ENCODE measurements around the gene CACNA2D4. TPM values are rescaled to one million over a fixed set of nuclear protein-coding genes. Genes with fewer than 3 reads are reported as not detected.

The CACNA2D4 gene
- total RNA-seq, 1 donor from 2014 or later: 0.58 TPM

DNA sequence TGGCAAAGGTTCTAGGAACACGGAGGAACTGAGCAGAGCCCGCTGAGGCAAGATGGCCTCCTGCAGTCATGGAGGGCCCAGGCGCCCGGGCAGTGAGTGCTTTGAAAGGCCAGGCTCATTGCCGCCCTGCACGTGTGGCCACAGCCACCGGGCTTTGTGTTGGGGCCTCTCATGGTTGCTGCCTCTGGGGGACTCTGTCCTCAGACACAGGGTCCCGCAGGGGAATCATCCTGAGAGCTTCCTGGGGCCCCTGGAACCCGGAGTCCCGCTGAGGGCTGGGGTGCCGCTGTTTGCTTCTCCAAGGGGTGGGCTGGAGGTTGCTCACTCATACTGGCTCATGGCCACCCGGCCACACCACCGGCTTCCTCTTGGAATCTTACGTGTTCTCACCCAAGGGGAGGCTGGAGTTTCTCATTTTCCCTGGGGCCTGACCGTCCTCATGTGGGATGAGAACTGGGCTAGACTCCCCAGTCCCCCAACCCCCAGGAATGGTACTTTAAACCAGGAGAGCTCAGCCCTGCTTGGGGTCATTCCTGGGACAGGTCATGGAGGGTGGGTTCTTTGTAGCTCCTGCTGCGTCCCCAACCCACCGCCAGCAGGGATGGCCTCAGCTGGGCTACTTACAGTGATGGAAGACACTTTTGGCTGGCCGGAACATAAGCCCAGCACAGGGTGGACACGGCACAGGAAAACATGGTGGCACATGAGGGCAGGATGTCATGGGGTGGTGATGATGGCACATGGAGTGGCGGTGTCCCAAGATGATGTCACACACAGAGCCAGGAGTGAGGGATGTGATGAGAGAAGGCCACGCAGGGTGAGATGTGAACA lies 119.2 kb downstream of the CACNA2D4 start:
- no peak for TF ChIP-seq CTCF (IDR thresholded peaks at IDR 0.05; ENCODE audit: insufficient read depth, low read length, poor library complexity, severe bottlenecking)
- Histone ChIP-seq H3K36me3 (ENCODE audit: control insufficient read depth, insufficient read depth, low read length) (no peaks in the 10 kb centered on the region), H3K4me3 (ENCODE audit: low read depth, low read length) (no peak overlapping the region), H3K27me3 (ENCODE audit: control insufficient read depth, insufficient read depth, low read length) (peaks cover 8% of the 10 kb centered on the region)
- DNase-seq (ENCODE audit: low read depth): no peak

DNA sequence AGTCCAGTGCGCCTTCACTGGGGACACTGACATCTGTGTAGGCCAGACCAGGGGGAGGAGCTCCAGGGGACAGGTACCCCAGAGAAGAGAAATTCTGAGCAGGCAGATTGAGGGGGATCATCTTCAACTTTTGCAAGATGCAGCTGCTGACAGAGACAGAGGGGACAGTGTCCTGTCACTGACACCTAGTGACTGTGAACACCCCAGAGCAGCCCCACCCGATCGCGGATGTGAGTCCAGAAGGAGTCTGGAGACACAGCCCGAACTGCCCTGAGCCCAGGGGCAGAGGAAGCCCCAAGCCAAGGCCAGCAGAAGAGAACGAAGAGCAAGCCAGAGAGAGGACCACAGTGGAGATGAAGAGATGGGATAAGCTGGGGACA lies 119.8 kb downstream of the CACNA2D4 start:
- no peak for TF ChIP-seq CTCF (IDR thresholded peaks at IDR 0.05; ENCODE audit: insufficient read depth, low read length, poor library complexity, severe bottlenecking)
- H3K4me3 ChIP-seq (ENCODE audit: low read depth, low read length): no peak overlapping the region
- no peaks in the 10 kb centered on the region for H3K36me3 ChIP-seq (ENCODE audit: control insufficient read depth, insufficient read depth, low read length)
- no peak for DNase-seq (ENCODE audit: low read depth)
- H3K27me3 ChIP-seq (ENCODE audit: control insufficient read depth, insufficient read depth, low read length): peaks cover 8% of the 10 kb centered on the region

GRCh38 chr12:1797991-1798640 lies 120.3 kb downstream of the CACNA2D4 start:
- no peak for TF ChIP-seq CTCF (IDR thresholded peaks at IDR 0.05; ENCODE audit: insufficient read depth, low read length, poor library complexity, severe bottlenecking)

GRCh38 chr12:1797011-1797901 lies 121.2 kb downstream of the CACNA2D4 start:
- Histone ChIP-seq H3K27me3 (ENCODE audit: control insufficient read depth, insufficient read depth, low read length) (peaks cover 8% of the 10 kb centered on the region), H3K4me3 (ENCODE audit: low read depth, low read length) (peak overlapping the region; percentile 30), H3K36me3 (ENCODE audit: control insufficient read depth, insufficient read depth, low read length) (no peaks in the 10 kb centered on the region)
- TF ChIP-seq CTCF (IDR thresholded peaks at IDR 0.05; ENCODE audit: insufficient read depth, low read length, poor library complexity, severe bottlenecking): no peak
- no peak for DNase-seq (ENCODE audit: low read depth)

More at GRCh38 chr12:1797991-1798640, 120.3 kb downstream of the CACNA2D4 start:
- no peak for DNase-seq (ENCODE audit: low read depth)
- Histone ChIP-seq H3K36me3 (ENCODE audit: control insufficient read depth, insufficient read depth, low read length) (no peaks in the 10 kb centered on the region), H3K27me3 (ENCODE audit: control insufficient read depth, insufficient read depth, low read length) (peaks cover 8% of the 10 kb centered on the region), H3K4me3 (ENCODE audit: low read depth, low read length) (no peak overlapping the region)

DNA sequence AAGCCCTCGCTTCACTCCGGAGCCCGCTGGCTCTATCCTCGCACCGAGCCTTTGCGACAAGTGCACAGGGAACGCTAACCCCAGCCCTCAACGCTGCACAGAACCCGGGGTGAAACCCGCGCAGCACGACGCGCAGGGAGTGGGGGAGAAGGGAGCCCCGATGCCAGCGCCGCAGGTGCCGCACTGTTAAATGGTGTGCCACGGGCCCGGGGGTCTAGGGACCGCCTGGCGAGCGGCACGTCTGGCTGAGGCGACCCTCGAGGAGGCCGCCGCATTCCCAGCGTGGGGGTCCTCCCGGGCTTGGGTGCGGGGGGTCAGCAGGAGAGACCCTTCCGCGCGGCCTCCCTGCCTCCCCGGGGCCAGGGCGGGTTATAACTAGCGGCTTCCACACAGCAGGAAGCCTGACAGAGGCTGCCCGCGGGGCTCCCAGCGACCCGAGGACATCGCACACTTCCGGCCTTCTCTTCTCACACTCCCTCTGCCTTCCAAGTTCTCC lies 121.9 kb downstream of the CACNA2D4 start:
- DNase-seq (ENCODE audit: low read depth): no peak
- Histone ChIP-seq H3K27me3 (ENCODE audit: control insufficient read depth, insufficient read depth, low read length) (peaks cover 8% of the 10 kb centered on the region), H3K4me3 (ENCODE audit: low read depth, low read length) (peak overlapping the region; percentile 30), H3K36me3 (ENCODE audit: control insufficient read depth, insufficient read depth, low read length) (no peaks in the 10 kb centered on the region)
- TF ChIP-seq CTCF (IDR thresholded peaks at IDR 0.05; ENCODE audit: insufficient read depth, low read length, poor library complexity, severe bottlenecking): no peak
